HepG2 (cell line): ENCODE results near the gene PDZK1. TPM values are rescaled to one million over a fixed set of nuclear protein-coding genes. Genes with fewer than 3 reads are reported as not detected.

ENCODE experiments used
- ATAC-seq: fragments of 200-7000 bp; cut with Tn5 transposase; 3 replicates; pipeline ENCODE4 v1.9.1; 2020; ENCODE audit warnings: mild to moderate bottlenecking, moderate library complexity
- BruUV-seq: library from RNA; stranded (reverse); fragments of 400-500 nt; replicated peaks from 2 replicates; lab custom pipeline; 2021; lab: Mats Ljungman, UMichigan
- CTCF ChIA-PET: fragments of 300-600 bp; formaldehyde crosslinking; extraction: SDS; loops from one replicate; lab custom pipeline; 2021; ENCODE audit warnings: low total read pairs, inconsistent platforms, low intra/inter-chr PET ratio; lab: Yijun Ruan, JAX
- POLR2A ChIA-PET: fragments of 350-600 bp; sonication (Branson Sonifier 250); formaldehyde crosslinking; loops from one replicate; lab custom pipeline; 2020; ENCODE audit warnings: antibody characterized with exemption, inconsistent platforms; lab: Yijun Ruan, JAX
- DNase-seq: peaks from one replicate; pipeline ENCODE4 v3.0.0-alpha.2; 2015; ENCODE audit warnings: low spot score
- FAIRE-seq: peaks from 3 replicates; lab custom pipeline; 2011; peaks lifted over from hg19 to GRCh38; lab: Jason Lieb, UNC
- H2AFZ ChIP-seq: one replicate; pipeline ENCODE4 v1.6.1; 2011; ENCODE audit warnings: low read length, inconsistent platforms
- H3K27ac ChIP-seq: fragments of 300-600 bp; 3 replicates; pipeline ENCODE4 v1.8.0; 2011; ENCODE audit warnings: mixed run types, mild to moderate bottlenecking, mixed read lengths, low read length, inconsistent platforms; ENCODE audit not compliant: insufficient read depth; ENCODE audit errors: extremely low read length
- H3K27me3 ChIP-seq, 2 experiments: fragments of 200-600 bp in 1 of 2; 2 replicates in 1 of 2; 3 replicates in 1 of 2; pipeline versions ENCODE4 v1.6.0 to v1.8.0; 2011; ENCODE audit warnings: low read length in 2 of 2, mild to moderate bottlenecking in 2 of 2, moderate library complexity in 2 of 2, inconsistent platforms in 1 of 2; ENCODE audit not compliant: insufficient read depth in 2 of 2, control insufficient read depth in 1 of 2
- H3K36me3 ChIP-seq, 2 experiments: fragments of 200-600 bp in 1 of 2; replicated peaks in 1 of 2; 2 replicates in 1 of 2; 3 replicates in 1 of 2; pipeline versions ENCODE4 v1.5.1 to v1.8.0; 2011; ENCODE audit warnings: low read length in 2 of 2, inconsistent platforms in 1 of 2; ENCODE audit not compliant: insufficient read depth in 2 of 2, control insufficient read depth in 1 of 2
- H3K4me1 ChIP-seq: 2 replicates; pipeline ENCODE4 v1.5.1; 2012; ENCODE audit warnings: low read length, inconsistent platforms; ENCODE audit not compliant: insufficient read depth
- H3K4me2 ChIP-seq: 2 replicates; pipeline ENCODE4 v1.6.0; 2011; ENCODE audit warnings: low read depth, low read length, inconsistent platforms
- H3K4me3 ChIP-seq, 3 experiments: fragments of 200-600 bp in 1 of 3; sonication (generic), shearing (Covaris generic) in 1 of 3; replicated peaks in 1 of 3; 2 replicates each; pipeline ENCODE4 v1.5.1; 2011 to 2016; ENCODE audit warnings: low read length in 3 of 3, inconsistent platforms in 2 of 3, low read depth in 2 of 3, mild to moderate bottlenecking in 2 of 3, control low read depth in 1 of 3, mixed read lengths in 1 of 3; ENCODE audit not compliant: insufficient read depth in 1 of 3
- H3K79me2 ChIP-seq: one replicate; pipeline ENCODE4 v1.6.1; 2011; ENCODE audit warnings: low read length, inconsistent platforms; ENCODE audit not compliant: insufficient read depth
- H3K9ac ChIP-seq: 2 replicates; pipeline ENCODE4 v1.6.0; 2011; ENCODE audit warnings: mild to moderate bottlenecking, low read depth, low read length, inconsistent platforms; ENCODE audit not compliant: insufficient read depth
- H3K9me3 ChIP-seq: 2 replicates; pipeline ENCODE4 v1.5.1; 2012; ENCODE audit warnings: mild to moderate bottlenecking, low read length
- H4K20me1 ChIP-seq: 2 replicates; pipeline ENCODE4 v1.6.0; 2011; ENCODE audit warnings: inconsistent platforms, mild to moderate bottlenecking, low read length, moderate library complexity; ENCODE audit not compliant: insufficient read depth
- GZF1 ChIP-seq: sonication (generic); formaldehyde crosslinking; IDR thresholded peaks from 2 replicates; pipeline ENCODE4 v1.5.1; 2020; ENCODE audit warnings: mild to moderate bottlenecking, missing genetic modification reagents
- IRX3 ChIP-seq: sonication (generic); formaldehyde crosslinking; IDR thresholded peaks from 2 replicates; pipeline ENCODE4 v1.8.1; 2023; ENCODE audit warnings: mild to moderate bottlenecking, low read depth, missing genetic modification reagents, borderline replicate concordance
- MYNN ChIP-seq: sonication (generic); formaldehyde crosslinking; IDR thresholded peaks from 2 replicates; pipeline ENCODE4 v1.4.0; 2020; ENCODE audit warnings: mild to moderate bottlenecking, low read depth, missing genetic modification reagents
- POLR2AphosphoS2 ChIP-seq: IDR thresholded peaks from 2 replicates; pipeline ENCODE4 v1.6.1; 2011; ENCODE audit warnings: low read depth, low read length, improper control_type of control experiment
- WIZ ChIP-seq: sonication (generic); formaldehyde crosslinking; IDR thresholded peaks from 2 replicates; pipeline ENCODE4 v1.5.1; 2020; ENCODE audit warnings: mild to moderate bottlenecking, missing genetic modification reagents
- ZBTB3 ChIP-seq: sonication (generic); formaldehyde crosslinking; IDR thresholded peaks from 2 replicates; pipeline ENCODE4 v1.4.0; 2020; ENCODE audit warnings: low read depth, mild to moderate bottlenecking, moderate library complexity, missing genetic modification reagents, borderline replicate concordance
- ZNF232 ChIP-seq: sonication (generic); formaldehyde crosslinking; IDR thresholded peaks from 2 replicates; pipeline ENCODE4 v1.4.0; 2020; ENCODE audit warnings: missing genetic modification reagents, borderline replicate concordance
- ZNF296 ChIP-seq: sonication (generic); formaldehyde crosslinking; conservative IDR thresholded peaks from 2 replicates; pipeline ENCODE4 v1.5.0; 2020; ENCODE audit warnings: mild to moderate bottlenecking, missing genetic modification reagents
- ZSCAN29 ChIP-seq: sonication (generic); formaldehyde crosslinking; conservative IDR thresholded peaks from 2 replicates; pipeline ENCODE4 v1.4.0; 2020; ENCODE audit warnings: mild to moderate bottlenecking, missing genetic modification reagents
- WGBS: methylation state at CpG from one replicate; pipeline ENCODE4 v1.1.6; 2017; ENCODE audit warnings: low lambda C conversion rate; 5-methylcytosine and 5-hydroxymethylcytosine counted together
- in situ Hi-C: cut with HindIII; loops from 2 replicates; pipeline ENCODE4 v1.10.0; 2017; ENCODE audit warnings: low pct_unique_long_range_greater_than_20kb; ENCODE audit not compliant: extremely low pct_ligation_motif_present
- intact Hi-C: fragments of 100-400 bp; cut with micrococcal nuclease; formaldehyde crosslinking; loops from one replicate; pipeline ENCODE4 v1.10.0; 2022; ENCODE audit not compliant: unreplicated experiment
- polyA plus RNA-seq, 8 experiments: library from polyadenylated mRNA; depleted of rRNA in 3 of 8; stranded (reverse) in 7 of 8; unstranded in 1 of 8; fragments of >200 nt; fragmentation: Illumina TruSeq in 4 of 8; extraction: Trizol in 4 of 8; gene quantifications; 2 replicates each; pipeline versions ENCODE4 v1.2.1 to v1.2.3, GENCODE V29; 2011 to 2016; ENCODE audit warnings: low read depth in 4 of 8, missing spikeins in 1 of 8, mixed read lengths in 1 of 8; ENCODE audit not compliant: insufficient read depth in 1 of 8
- total RNA-seq, 5 experiments: library from RNA; depleted of rRNA; stranded (reverse); fragments of >200 nt; fragmentation: Illumina TruSeq; extraction: Trizol; gene quantifications; 2 replicates each; pipeline ENCODE4 v1.2.3, GENCODE V29; 2016; ENCODE audit warnings: low read depth in 1 of 5
- TF ChIP-seq, protein P1 (sequence below): sonication (generic); formaldehyde crosslinking; IDR thresholded peaks from 2 replicates; pipeline ENCODE4 v1.4.0; 2020; ENCODE audit warnings: missing genetic modification reagents, borderline replicate concordance

Gene PDZK1
- total and polyA plus RNA-seq, 2 of the 13 experiments (the other 11 are each of a cell fraction or from before 2014, with no cell fraction given): 16.2 to 46.4 TPM

- ATAC-seq (no peak), FAIRE-seq (no peak), DNase-seq (no peak)
- peaks cover 1 to 20% of the 10 kb centered on the region in 2 experiments; a peak in 3 of 5 replicates for H3K36me3 ChIP-seq
- H3K9ac ChIP-seq: no peak overlapping the region
- 97% methylated on average over 11 of the region's 11 CpGs for WGBS
- no peak overlapping the region for H2AFZ ChIP-seq
- H3K4me3 ChIP-seq: no peak overlapping the region
- H4K20me1 ChIP-seq: no peaks in the 10 kb centered on the region
- peaks cover 2% of the 10 kb centered on the region for H3K79me2 ChIP-seq
- no peaks in the 10 kb centered on the region for H3K9me3 ChIP-seq
- peaks cover 33% of the 10 kb centered on the region for H3K4me1 ChIP-seq
- intact Hi-C loops: no loop called here
- H3K4me2 ChIP-seq: no peak overlapping the region
- TF ChIP-seq ZNF232 (CRISPR knock-in tag) (no peak), IRX3 (no peak), ZNF296 (CRISPR knock-in tag) (no peak), ZSCAN29 (no peak), POLR2AphosphoS2 (no peak), ZBTB3 (no peak), GZF1 (no peak), WIZ (CRISPR knock-in tag) (no peak), MYNN (CRISPR knock-in tag) (no peak)
- TF ChIP-seq, protein P1, sequence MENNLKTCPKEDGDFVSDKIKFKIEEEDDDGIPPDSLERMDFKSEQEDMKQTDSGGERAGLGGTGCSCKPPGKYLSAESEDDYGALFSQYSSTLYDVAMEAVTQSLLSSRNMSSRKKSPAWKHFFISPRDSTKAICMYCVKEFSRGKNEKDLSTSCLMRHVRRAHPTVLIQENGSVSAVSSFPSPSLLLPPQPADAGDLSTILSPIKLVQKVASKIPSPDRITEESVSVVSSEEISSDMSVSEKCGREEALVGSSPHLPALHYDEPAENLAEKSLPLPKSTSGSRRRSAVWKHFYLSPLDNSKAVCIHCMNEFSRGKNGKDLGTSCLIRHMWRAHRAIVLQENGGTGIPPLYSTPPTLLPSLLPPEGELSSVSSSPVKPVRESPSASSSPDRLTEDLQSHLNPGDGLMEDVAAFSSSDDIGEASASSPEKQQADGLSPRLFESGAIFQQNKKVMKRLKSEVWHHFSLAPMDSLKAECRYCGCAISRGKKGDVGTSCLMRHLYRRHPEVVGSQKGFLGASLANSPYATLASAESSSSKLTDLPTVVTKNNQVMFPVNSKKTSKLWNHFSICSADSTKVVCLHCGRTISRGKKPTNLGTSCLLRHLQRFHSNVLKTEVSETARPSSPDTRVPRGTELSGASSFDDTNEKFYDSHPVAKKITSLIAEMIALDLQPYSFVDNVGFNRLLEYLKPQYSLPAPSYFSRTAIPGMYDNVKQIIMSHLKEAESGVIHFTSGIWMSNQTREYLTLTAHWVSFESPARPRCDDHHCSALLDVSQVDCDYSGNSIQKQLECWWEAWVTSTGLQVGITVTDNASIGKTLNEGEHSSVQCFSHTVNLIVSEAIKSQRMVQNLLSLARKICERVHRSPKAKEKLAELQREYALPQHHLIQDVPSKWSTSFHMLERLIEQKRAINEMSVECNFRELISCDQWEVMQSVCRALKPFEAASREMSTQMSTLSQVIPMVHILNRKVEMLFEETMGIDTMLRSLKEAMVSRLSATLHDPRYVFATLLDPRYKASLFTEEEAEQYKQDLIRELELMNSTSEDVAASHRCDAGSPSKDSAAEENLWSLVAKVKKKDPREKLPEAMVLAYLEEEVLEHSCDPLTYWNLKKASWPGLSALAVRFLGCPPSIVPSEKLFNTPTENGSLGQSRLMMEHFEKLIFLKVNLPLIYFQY: no peak
- no TSS peak for BruUV-seq
- H3K27me3 ChIP-seq: no peaks in the 10 kb centered on the region
- no peak overlapping the region for H3K27ac ChIP-seq
- CTCF ChIA-PET: no interaction called here
- in situ Hi-C loops: no loop called here
- POLR2A ChIA-PET: interaction anchor here (2.6 to 5.3 kb wide), 3 partner anchors 15 to 22 kb away, joined by 14 to 45 read pairs (median 23); partner anchors contain the start of gene PDZK1
Observed at GRCh38 chr1:145692785-145693443, 14.3 kb downstream of the PDZK1 start.
